ENCODE measurements around the gene MPP2.

Gene MPP2

DNA sequence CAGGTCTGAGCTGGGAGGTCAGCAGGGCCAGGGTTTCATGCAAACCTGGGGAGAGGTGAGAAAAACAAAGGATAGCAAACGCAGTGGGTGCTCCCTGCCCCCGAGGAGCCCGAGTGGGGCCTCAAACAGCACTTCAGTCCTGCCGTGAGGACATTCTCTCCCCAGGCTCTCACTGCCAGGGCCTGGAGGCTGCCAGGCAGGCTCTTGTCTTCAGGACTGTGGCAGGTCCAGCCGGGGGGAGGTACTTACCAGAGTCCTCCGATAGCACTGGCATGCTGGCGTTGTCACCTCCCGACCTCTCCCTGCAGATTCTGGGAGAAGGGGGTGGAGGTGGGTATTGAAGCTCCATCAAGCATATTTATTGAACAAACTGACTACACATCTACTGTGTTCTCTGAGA is 75.7 kb downstream of the MPP2 start:
- intact Hi-C loops (cut with DNase I) = no loop called here
- peak in 2 of 10 donors; percentile 52 to 70 for DNase-seq

DNA sequence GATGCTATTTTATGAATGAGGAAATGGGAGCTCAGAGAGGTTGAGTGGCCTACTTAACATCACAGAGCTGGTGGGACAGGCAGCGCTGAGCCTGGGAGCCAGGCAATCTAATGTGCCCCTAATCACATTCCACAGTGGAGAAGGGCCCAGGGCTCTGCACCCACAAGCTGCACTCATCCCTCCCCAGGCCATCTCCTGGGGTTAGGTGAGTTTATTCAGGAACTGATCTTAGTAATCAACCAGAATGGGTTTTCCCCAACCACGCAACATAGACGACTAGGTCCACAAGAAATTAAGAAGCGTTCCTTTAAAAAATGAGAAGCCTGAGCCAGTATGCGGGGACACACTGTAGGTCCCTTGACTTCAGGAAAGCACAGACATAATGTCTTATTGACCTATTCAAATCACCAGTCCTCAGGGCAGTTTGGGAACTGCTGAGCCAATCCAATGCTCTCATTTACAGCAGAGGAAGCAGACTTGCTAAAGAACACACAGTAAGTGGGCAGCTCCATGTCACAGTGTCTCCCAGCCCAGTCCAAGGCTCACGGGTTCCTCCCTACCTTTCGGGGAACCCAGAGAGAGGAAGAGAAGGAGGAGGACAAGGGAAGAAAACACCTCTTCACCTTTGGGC is 76.7 kb downstream of the MPP2 start:
- intact Hi-C loops (cut with DNase I) = no loop called here
- DNase-seq = peak in 2 of 10 donors; percentile 15 to 24

DNA sequence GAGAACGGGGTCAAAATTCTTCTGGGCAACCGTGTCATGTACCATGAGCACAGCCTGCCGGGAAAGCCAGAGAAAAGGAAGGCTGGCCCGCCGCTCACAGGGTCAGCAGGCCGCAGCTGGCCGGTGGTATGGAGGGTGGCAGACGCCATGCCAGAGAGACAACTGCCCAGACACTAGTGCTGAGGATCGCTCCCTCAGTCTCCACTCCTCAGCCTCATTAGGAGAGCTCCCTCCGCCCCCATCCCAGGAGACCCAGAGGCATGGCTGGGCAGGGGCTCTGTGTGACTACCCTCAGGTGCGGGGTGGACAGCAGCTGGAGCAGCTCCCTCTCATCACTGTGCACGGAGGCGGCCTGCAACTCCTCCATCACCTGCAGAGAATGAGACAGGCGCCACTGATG is 77.6 kb downstream of the MPP2 start:
- intact Hi-C loops (cut with DNase I) = no loop called here
- DNase-seq = peak in 3 of 10 donors; percentile 50 to 83 (median 73)

DNA sequence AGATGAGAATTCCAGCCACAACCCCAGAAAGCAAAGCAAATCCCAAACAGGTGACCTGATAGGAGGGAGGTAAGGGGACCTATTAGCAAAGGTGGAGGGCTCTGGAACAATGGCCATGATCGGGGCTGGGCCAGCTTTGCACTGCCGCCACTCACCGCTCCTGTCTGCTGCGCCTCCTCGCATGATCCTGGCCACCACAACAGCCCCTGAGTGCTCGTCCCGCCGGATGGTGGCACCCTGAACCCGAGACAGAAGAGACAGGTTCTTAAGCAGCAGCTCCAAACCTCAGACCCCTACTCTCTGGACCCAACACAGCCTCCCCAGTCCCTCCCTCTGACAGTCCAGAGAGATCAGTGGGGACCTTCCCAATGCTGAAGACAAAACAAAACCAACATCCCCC is 79.7 kb downstream of the MPP2 start:
- DNase-seq = peak in 2 of 10 donors; percentile 16 to 59
- intact Hi-C loops (cut with DNase I) = no loop called here

DNA sequence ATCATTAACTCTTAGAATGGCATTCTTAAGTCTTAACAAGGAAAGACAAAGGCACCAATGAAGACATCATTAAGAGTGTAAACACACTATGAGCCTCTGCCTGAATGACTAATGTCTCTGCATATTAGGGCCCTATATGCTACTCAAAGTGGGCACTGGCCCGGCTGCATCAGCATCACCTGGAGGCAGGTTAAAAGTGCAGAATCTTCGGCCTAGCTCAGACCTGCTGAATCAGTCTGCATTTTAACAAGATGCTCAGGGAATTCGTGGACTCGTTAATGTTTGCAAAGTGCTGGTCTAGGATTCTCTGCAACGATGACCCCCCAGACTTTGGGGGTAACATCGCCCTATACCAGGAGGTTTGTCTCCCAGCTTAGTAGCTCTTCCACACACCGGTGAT is 81.1 kb downstream of the MPP2 start:
- intact Hi-C loops (cut with DNase I) = no loop called here
- peak in 2 of 10 donors; percentile 3 to 35 for DNase-seq

DNA sequence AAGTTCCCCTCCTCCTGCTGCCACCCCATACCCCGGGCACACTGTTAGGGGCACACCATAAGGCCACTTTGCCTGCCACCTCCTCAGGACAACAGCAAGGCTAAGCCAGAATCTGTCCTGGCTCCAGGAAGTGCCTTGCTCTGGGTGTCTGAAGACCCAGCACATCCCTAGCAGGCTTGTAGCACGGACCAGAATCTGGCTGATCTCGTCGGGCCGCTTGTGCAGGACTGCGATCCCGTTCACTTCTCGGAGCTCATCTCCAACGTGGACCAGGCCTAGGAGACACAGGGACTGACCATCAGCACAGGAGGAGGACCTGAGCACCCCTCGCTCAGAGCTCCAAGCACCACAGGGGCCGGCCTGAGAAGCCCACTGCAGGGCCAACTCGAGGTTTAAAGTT is 81.8 kb downstream of the MPP2 start:
- intact Hi-C loops (cut with DNase I) = no loop called here
- DNase-seq = peak in 2 of 10 donors; percentile 24 to 49

Data from posterior cingulate gyrus (tissue), 11 donors.